HPDE6-E6E7 (cell line): ENCODE results near the gene PRPF18.

Source experiments
- DNase-seq: peaks from one replicate; pipeline ENCODE4 v3.0.0; 2011; ENCODE audit warnings: missing footprints; ENCODE audit errors: extremely low spot score

The PRPF18 gene

DNA sequence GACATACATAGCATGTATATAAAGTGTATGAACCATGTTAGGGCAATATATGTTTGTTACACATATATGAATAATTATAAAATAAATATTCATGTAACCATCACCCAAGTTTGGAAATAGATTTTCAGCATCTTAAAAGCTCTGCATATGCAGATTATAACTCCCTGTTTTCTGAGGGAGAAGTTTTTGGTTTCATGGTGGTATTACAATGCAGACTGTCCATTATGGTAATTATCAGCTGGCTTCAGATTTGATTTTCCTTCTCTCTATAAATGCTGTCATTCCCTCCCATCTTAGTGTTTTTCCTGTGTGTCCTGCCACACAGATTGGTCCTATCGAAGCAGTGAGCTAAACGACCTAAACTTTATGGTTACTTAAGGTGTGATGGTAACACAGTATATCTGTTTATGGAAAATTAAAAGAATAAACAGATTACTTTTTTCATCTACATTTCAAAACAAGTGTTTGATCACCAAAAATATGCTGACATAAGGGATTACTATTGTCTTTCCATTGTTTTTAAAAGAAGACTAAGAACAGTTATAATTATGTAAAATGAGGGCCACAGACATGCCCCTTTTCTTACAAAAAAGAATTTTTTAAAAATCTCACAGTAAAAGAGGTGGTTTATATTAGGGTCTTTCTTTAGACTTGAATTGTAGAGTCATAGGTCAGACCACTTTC lies 17.7 kb downstream of the PRPF18 start:
- DNase-seq = no peak

GRCh38 chr10:13608246-13608853 lies 21.6 kb downstream of the PRPF18 start:
- DNase-seq = no peak

- no peak for DNase-seq
Measured at GRCh38 chr10:13612654-13613373, 26.0 kb downstream of the PRPF18 start.

DNA sequence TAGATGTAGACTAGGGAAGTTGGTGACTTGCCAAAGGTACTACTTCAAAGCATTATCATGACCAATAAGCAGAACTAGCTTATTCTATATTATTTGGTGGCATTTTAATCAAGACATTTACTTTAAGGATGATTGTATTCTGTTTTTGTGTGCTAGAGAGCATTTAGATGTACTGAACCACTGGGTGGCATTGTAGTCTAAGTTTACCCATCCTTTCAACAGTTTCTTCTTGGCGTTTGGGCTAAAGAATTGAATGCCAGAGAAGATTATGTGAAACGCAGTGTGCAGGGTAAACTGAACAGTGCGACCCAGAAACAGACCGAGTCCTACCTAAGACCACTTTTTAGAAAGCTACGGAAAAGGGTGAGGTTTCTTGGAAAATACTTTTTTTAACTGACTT lies 26.8 kb downstream of the PRPF18 start:
- DNase-seq = no peak

DNA sequence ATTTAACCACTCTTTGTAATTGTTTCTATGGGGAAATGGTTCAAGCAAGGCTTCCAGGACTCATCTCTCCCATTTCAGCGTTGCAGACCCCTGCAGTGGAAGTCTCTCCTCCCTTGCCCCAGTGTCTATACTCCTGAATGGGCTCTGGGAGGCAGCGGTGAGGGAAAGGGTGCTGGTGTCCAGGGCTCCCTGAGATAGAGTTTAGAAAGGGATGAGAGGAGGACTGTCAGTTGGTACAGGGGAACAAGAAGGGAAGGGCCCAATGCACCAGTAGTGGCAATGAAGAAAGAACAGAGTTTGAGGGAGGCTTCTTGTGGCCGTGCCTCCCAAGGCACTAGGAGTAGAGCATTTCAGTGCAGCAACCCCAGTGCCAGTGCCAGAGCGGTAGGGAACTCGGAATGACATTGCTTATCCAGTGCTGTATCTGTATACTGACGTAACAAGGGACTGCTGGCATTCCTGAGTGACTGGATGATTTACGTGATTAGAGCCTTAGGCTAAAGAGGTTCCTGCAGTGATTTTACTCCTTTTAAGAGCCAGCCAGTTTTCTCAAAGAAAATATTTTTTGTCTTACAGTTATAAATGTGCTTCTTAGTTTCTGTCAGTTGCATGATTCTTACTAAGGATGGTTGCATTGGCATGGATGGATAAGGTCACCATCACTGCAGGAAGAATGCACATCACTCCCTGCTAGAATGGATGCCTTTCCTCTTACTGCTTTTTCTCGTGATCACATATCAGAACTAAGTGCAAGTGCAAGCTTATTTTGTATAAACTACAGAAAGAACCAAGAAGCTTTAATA lies 28.0 kb downstream of the PRPF18 start:
- DNase-seq = no peak

DNA sequence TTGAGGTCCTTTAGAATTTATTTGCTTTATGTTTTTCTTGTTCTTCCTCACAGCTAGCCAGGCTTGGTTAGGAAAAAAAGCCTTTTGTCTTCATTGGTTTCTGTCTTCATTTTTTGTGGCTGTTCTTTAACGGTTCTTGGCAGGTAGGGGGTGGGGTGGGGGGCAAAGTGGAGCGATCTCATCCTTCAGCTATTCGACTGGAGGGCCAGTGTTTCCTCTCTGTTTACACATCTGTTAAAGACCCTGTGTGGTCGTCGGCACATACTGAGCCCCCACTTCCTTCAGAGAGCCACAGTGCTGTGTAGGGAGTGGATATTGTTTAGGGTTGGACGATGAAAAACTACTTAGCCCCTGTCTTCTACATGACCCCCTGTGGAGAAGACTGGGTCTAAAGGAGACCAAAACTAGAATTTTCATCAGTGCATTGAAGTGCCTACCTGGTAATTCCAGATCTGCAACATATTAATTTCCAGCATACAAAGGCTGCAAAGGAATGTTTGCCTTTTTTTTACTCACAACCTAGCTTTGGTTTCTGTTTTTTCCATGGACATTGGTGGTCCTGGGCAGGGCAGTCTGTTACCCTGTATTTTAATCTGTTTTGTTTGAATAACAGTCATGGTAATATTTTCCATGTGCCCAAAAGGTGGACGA lies 29.0 kb downstream of the PRPF18 start:
- DNase-seq = no peak

GRCh38 chr10:13617116-13617515 lies 30.4 kb downstream of the PRPF18 start:
- DNase-seq = no peak

- DNase-seq = no peak
Measured at GRCh38 chr10:13621931-13622330, 35.2 kb downstream of the PRPF18 start.

- no peak for DNase-seq
Measured at GRCh38 chr10:13624630-13625029, 37.9 kb downstream of the PRPF18 start.

- no peak for DNase-seq
Measured at GRCh38 chr10:13627459-13628310, 40.9 kb downstream of the PRPF18 start.

DNA sequence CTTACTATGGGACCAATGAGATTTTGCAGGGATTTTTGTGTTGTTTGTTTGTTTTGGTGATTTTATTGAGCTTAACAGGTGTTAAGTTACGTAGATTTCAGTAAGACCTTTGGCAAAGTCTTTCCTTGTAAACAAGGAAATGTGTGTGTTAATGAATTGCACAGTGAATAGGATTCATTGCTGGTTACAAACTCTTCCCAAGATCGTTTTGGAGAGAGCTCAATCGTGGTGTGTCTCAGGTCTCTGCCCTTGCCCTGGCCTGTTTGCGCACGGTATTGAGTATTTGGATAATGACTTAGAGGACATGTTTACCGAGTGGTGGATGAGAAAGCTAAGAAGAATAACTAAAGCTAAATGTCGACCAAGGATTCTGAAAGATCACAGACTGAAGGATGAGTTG lies 41.9 kb downstream of the PRPF18 start:
- DNase-seq = no peak

GRCh38 chr10:13629116-13629515 lies 42.4 kb downstream of the PRPF18 start:
- no peak for DNase-seq

- DNase-seq = no peak
Measured at GRCh38 chr10:13630231-13630630, 43.5 kb downstream of the PRPF18 start.

DNA sequence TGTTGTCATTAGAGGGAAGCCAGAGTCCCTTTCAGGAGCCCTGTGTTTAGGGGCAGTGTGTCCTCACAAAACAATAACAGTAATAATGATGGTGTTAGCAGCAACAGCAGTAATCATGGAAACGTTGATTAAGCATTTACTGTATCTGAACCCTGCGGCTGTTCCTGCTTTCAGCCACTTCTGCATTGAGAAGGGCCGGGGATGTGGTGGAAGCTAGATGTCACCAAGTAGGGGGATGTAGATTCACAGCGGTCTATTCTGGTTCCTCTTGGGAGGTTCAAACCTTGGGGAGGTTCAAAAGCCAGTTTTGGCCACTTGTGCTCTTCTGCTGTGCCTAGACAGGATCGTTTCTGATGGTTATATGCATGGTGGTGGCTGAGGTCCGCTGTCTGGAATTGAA lies 44.8 kb downstream of the PRPF18 start:
- no peak for DNase-seq

GRCh38 chr10:13632440-13632839 lies 45.7 kb downstream of the PRPF18 start:
- DNase-seq = no peak

- DNase-seq = no peak
Measured at GRCh38 chr10:13632884-13633440, 46.2 kb downstream of the PRPF18 start.

- no peak for DNase-seq
Measured at GRCh38 chr10:13633689-13634088, 46.9 kb downstream of the PRPF18 start.

GRCh38 chr10:13634207-13634606 lies 47.4 kb downstream of the PRPF18 start:
- DNase-seq = no peak

DNA sequence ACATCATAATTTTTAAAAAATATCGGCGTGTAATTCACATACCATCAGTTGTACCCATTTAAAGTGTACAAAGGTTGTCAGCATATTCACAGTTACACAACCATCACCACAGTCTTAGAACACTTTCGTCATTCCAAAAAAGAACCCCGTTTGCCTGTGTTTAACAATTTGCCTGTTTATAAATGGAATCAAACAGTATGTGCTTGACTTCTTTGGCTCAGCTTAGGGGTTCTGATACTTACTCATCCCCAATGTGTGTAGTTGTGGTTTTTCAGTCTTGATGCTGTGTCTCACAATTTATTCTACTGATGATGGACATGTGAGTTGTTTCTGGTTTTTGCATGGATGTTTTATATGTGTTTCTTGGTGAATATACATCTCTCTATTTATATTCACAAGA lies 50.0 kb downstream of the PRPF18 start:
- DNase-seq = no peak

DNA sequence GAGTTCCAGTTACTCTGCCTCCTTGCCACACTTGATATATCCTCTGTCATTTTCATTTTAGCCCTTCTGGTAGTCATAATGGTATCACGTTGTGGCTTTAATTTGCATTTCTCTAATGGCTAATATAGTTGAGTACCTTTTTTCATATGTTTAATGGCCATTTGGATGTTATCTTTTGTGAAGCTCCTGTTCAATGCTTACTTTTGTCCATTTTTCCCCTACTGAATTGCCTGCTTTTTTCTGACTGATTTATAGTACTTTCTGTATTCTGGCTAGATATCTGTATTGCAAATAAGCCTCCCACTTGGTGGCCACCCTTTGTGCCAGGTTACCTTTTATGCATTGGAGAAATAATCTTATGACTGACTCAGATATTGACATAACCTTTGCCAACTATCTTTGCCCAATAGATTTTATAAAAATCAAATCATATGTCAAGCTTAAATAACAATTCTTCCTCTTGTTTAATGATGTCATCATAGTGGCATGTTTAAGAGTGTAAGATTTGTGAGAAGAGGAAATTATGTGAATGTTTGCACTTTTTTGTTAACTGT lies 50.6 kb downstream of the PRPF18 start:
- DNase-seq = no peak
